Neural progenitor cell (in vitro differentiated cells): ENCODE results near the gene MVD. TPM values are rescaled to one million over a fixed set of nuclear protein-coding genes. Genes with fewer than 3 reads are reported as not detected.

Source experiments
- DNase-seq: peaks from one replicate; pipeline ENCODE4 v3.0.0-alpha.2; 2016; ENCODE audit warnings: low spot score
- H2AFZ ChIP-seq: fragments of 200-600 bp; sonication (generic); replicated peaks from 2 replicates; pipeline ENCODE4 v1.6.1; 2016; ENCODE audit warnings: antibody characterized with exemption
- H3F3A ChIP-seq: fragments of 200-600 bp; sonication (generic); 2 replicates; pipeline ENCODE4 v1.6.1; 2016; ENCODE audit warnings: antibody characterized with exemption, low read depth
- H3K27ac ChIP-seq: fragments of 200-600 bp; sonication (generic); 2 replicates; pipeline ENCODE4 v1.5.1; 2016; ENCODE audit warnings: mild to moderate bottlenecking
- H3K27me3 ChIP-seq: fragments of 200-600 bp; sonication (generic); 2 replicates; pipeline ENCODE4 v1.6.1; 2016; ENCODE audit warnings: mild to moderate bottlenecking, moderate library complexity
- H3K36me3 ChIP-seq: fragments of 200-600 bp; sonication (generic); 2 replicates; pipeline ENCODE4 v1.5.1; 2016
- H3K4me1 ChIP-seq: fragments of 200-600 bp; sonication (generic); 2 replicates; pipeline ENCODE4 v1.6.1; 2016; ENCODE audit warnings: mixed run types
- H3K4me2 ChIP-seq: fragments of 200-600 bp; sonication (generic); 2 replicates; pipeline ENCODE4 v1.6.1; 2016
- H3K4me3 ChIP-seq: fragments of 200-600 bp; sonication (generic); 2 replicates; pipeline ENCODE4 v1.5.1; 2016
- H3K79me2 ChIP-seq: fragments of 200-600 bp; sonication (generic); 2 replicates; pipeline ENCODE4 v1.6.1; 2016; ENCODE audit warnings: low read depth
- H3K9ac ChIP-seq: fragments of 200-600 bp; sonication (generic); 2 replicates; pipeline ENCODE4 v1.6.1; 2016
- H3K9me3 ChIP-seq: fragments of 200-600 bp; sonication (generic); 2 replicates; pipeline ENCODE4 v1.5.1; 2016; ENCODE audit warnings: low read depth
- H4K20me1 ChIP-seq: fragments of 200-600 bp; sonication (generic); 2 replicates; pipeline ENCODE4 v1.6.1; 2016; ENCODE audit warnings: low read depth
- H3K27ac Mint-ChIP-seq: 3 replicates; pipeline ENCODE4 v1.8.0; 2021; ENCODE audit warnings: mixed read lengths
- H3K27me3 Mint-ChIP-seq: 2 replicates; pipeline ENCODE4 v1.8.0; 2022; ENCODE audit warnings: low read depth, mild to moderate bottlenecking, inconsistent platforms, moderate library complexity, mixed read lengths; ENCODE audit not compliant: insufficient read depth
- H3K36me3 Mint-ChIP-seq: 3 replicates; pipeline ENCODE4 v1.8.0; 2021; ENCODE audit warnings: mixed read lengths
- H3K4me1 Mint-ChIP-seq: 3 replicates; pipeline ENCODE4 v1.8.0; 2021; ENCODE audit warnings: mixed read lengths
- H3K4me3 Mint-ChIP-seq: 3 replicates; pipeline ENCODE4 v1.8.0; 2021; ENCODE audit warnings: mild to moderate bottlenecking, moderate library complexity, mixed read lengths
- H3K9me3 Mint-ChIP-seq: 3 replicates; pipeline ENCODE4 v1.8.0; 2020; ENCODE audit warnings: mixed read lengths
- CTCF ChIP-seq: fragments of 200-600 bp; sonication (generic); IDR thresholded peaks from 2 replicates; pipeline ENCODE4 v1.5.1; 2017; ENCODE audit warnings: antibody characterized with exemption, mild to moderate bottlenecking
- EZH2 ChIP-seq: fragments of 200-600 bp; sonication (generic); IDR thresholded peaks from 2 replicates; pipeline ENCODE4 v1.6.1; 2017; ENCODE audit warnings: antibody characterized with exemption, mild to moderate bottlenecking, moderate library complexity
- EZH2phosphoT487 ChIP-seq: fragments of 200-600 bp; sonication (generic); IDR thresholded peaks from 2 replicates; pipeline ENCODE4 v1.6.1; 2017; ENCODE audit warnings: antibody characterized with exemption
- total RNA-seq: library from RNA; depleted of rRNA; stranded (reverse); fragments of >200 nt; gene quantifications from 2 replicates; pipeline ENCODE4 v1.2.3, GENCODE V29; 2015; ENCODE audit warnings: low replicate concordance

The MVD gene
- total RNA-seq: 12.7 and 53.7 TPM in 2 replicates

- Mint-ChIP-seq H3K36me3 (no peaks in the 10 kb centered on the region), H3K4me3 (peak within 1 kb of the TSS; percentile 89), H3K9me3 (no peaks in the 10 kb centered on the region), H3K4me1 (peaks cover 25% of the 10 kb centered on the region), H3K27ac (no peak within 1 kb of the TSS), H3K27me3 (peaks cover 4% of the 10 kb centered on the region)
- Histone ChIP-seq H3K4me3 (peak within 1 kb of the TSS; percentile 76), H3K27ac (peak within 1 kb of the TSS; percentile 76), H2AFZ (peak within 1 kb of the TSS; percentile 79), H4K20me1 (peaks cover 33% of the 10 kb centered on the region), H3F3A (peaks cover 10% of the 10 kb centered on the region), H3K9me3 (no peaks in the 10 kb centered on the region), H3K79me2 (peaks cover 53% of the 10 kb centered on the region), H3K36me3 (no peaks in the 10 kb centered on the region), H3K4me1 (peaks cover 4% of the 10 kb centered on the region), H3K9ac (peak within 1 kb of the TSS; percentile 68), H3K27me3 (no peaks in the 10 kb centered on the region), H3K4me2 (peak within 1 kb of the TSS; percentile 95)
- peak; percentile 99 for DNase-seq
- TF ChIP-seq EZH2phosphoT487 (no peak), EZH2 (peak; percentile 28), CTCF (peak; percentile 7)
Observed at GRCh38 chr16:88662843-88663606, at the start of gene MVD. Gene MVD, minus strand, starts transcription at chr16:88663091. Its CDS starts 11 bp downstream, at chr16:88663080.

GRCh38 chr16:88712362-88712979 is 49.6 kb upstream of the MVD start:
- H3K9me3 ChIP-seq: no peaks in the 10 kb centered on the region
- H3K27ac ChIP-seq: peak overlapping the region; percentile 53
- H3K27me3 ChIP-seq: no peaks in the 10 kb centered on the region
- no peak for DNase-seq
- H3K4me2 ChIP-seq: no peak overlapping the region
- H4K20me1 ChIP-seq: no peaks in the 10 kb centered on the region
- Mint-ChIP-seq H3K4me1 (peaks cover 2% of the 10 kb centered on the region), H3K9me3 (no peaks in the 10 kb centered on the region), H3K27me3 (peaks cover 2% of the 10 kb centered on the region), H3K4me3 (no peak overlapping the region), H3K27ac (no peak overlapping the region), H3K36me3 (peaks cover 3% of the 10 kb centered on the region)
- H2AFZ ChIP-seq: no peak overlapping the region
- peaks cover 12% of the 10 kb centered on the region for H3K79me2 ChIP-seq
- no peaks in the 10 kb centered on the region for H3F3A ChIP-seq
- H3K4me3 ChIP-seq: no peak overlapping the region
- no peaks in the 10 kb centered on the region for H3K36me3 ChIP-seq
- TF ChIP-seq EZH2phosphoT487 (no peak), CTCF (no peak)
- no peaks in the 10 kb centered on the region for H3K4me1 ChIP-seq
- H3K9ac ChIP-seq: no peak overlapping the region

GRCh38 chr16:88711750-88712340 is 49.0 kb upstream of the MVD start:
- H3K4me3 Mint-ChIP-seq: no peak overlapping the region
- no peak for DNase-seq
- TF ChIP-seq CTCF (no peak), EZH2phosphoT487 (no peak), EZH2 (no peak)
- H3K4me2 ChIP-seq: no peak overlapping the region
- peaks cover 8% of the 10 kb centered on the region for H3K4me1 Mint-ChIP-seq
- no peaks in the 10 kb centered on the region for H3K36me3 ChIP-seq
- H4K20me1 ChIP-seq: no peaks in the 10 kb centered on the region
- H3K36me3 Mint-ChIP-seq: no peaks in the 10 kb centered on the region
- no peak overlapping the region for H3K4me3 ChIP-seq
- H3K9me3 Mint-ChIP-seq: no peaks in the 10 kb centered on the region
- no peaks in the 10 kb centered on the region for H3F3A ChIP-seq
- peaks cover 18% of the 10 kb centered on the region for H3K79me2 ChIP-seq
- no peak overlapping the region for H2AFZ ChIP-seq
- H3K4me1 ChIP-seq: peaks cover 4% of the 10 kb centered on the region
- H3K27me3 Mint-ChIP-seq: peaks cover 2% of the 10 kb centered on the region
- no peaks in the 10 kb centered on the region for H3K27me3 ChIP-seq
- no peak overlapping the region for H3K27ac Mint-ChIP-seq
- H3K27ac ChIP-seq: peak overlapping the region; percentile 53
- H3K9me3 ChIP-seq: no peaks in the 10 kb centered on the region
- no peak overlapping the region for H3K9ac ChIP-seq
